GM23338 (cell line): ENCODE data around the gene ATN1.

Experiments used
- CREB1 ChIP-seq: fragments of 250-450 bp; sonication (Bioruptor Pico); IDR thresholded peaks from 2 replicates; pipeline ENCODE4 v1.5.0; 2020; ENCODE audit warnings: low read depth, mild to moderate bottlenecking, moderate library complexity
- EZH2 ChIP-seq: fragments of 200-600 bp; sonication (generic); IDR thresholded peaks from one replicate; pipeline ENCODE4 v1.8.0; 2017; ENCODE audit warnings: antibody characterized with exemption, mild to moderate bottlenecking, low read depth; ENCODE audit not compliant: unreplicated experiment
- EZH2phosphoT487 ChIP-seq: fragments of 200-600 bp; sonication (generic); IDR thresholded peaks from one replicate; pipeline ENCODE4 v1.8.1; 2018; ENCODE audit warnings: antibody characterized with exemption; ENCODE audit not compliant: unreplicated experiment
- JUNB ChIP-seq: IDR thresholded peaks from one replicate; pipeline ENCODE4 v1.6.1; 2016; ENCODE audit warnings: antibody characterized with exemption; ENCODE audit not compliant: unreplicated experiment
- NANOG ChIP-seq: IDR thresholded peaks from 2 replicates; pipeline ENCODE4 v1.6.1; 2016; ENCODE audit warnings: antibody characterized with exemption, borderline replicate concordance
- POLR2AphosphoS5 ChIP-seq: IDR thresholded peaks from 2 replicates; pipeline ENCODE4 v1.6.1; 2016; ENCODE audit warnings: antibody characterized with exemption, low read depth
- STAT1 ChIP-seq: IDR thresholded peaks from one replicate; pipeline ENCODE4 v1.6.1; 2016; ENCODE audit warnings: antibody characterized with exemption; ENCODE audit not compliant: unreplicated experiment
- ZNF114 ChIP-seq: fragments of 250-450 bp; sonication (Bioruptor Pico); IDR thresholded peaks from 2 replicates; pipeline ENCODE4 v1.5.0; 2020; ENCODE audit warnings: mild to moderate bottlenecking, moderate library complexity
- ZNF331 ChIP-seq: fragments of 250-450 bp; sonication (Bioruptor Pico); IDR thresholded peaks from 2 replicates; pipeline ENCODE4 v1.5.0; 2020; ENCODE audit warnings: low read depth, mild to moderate bottlenecking, moderate library complexity
- TF ChIP-seq, protein P1 (sequence below), 2 experiments: fragments of 200-600 bp in 1 of 2; sonication (generic) in 1 of 2; conservative IDR thresholded peaks; 2 replicates each; pipeline versions ENCODE4 v1.5.1 to v1.6.1; 2016 to 2017; ENCODE audit warnings: antibody characterized with exemption in 2 of 2, low read depth in 2 of 2, mild to moderate bottlenecking in 2 of 2, moderate library complexity in 1 of 2
- TF ChIP-seq, protein P2 (sequence below): IDR thresholded peaks from 2 replicates; pipeline ENCODE4 v1.6.1; 2016; ENCODE audit warnings: antibody characterized with exemption
- TF ChIP-seq, protein P3 (sequence below): fragments of 250-450 bp; sonication (Bioruptor Pico); IDR thresholded peaks from 2 replicates; pipeline ENCODE4 v1.5.0; 2020; ENCODE audit warnings: mild to moderate bottlenecking, moderate library complexity
- TF ChIP-seq, protein P4 (sequence below): IDR thresholded peaks from one replicate; pipeline ENCODE4 v1.6.1; 2018; ENCODE audit warnings: antibody characterized with exemption; ENCODE audit not compliant: unreplicated experiment

DNA sequence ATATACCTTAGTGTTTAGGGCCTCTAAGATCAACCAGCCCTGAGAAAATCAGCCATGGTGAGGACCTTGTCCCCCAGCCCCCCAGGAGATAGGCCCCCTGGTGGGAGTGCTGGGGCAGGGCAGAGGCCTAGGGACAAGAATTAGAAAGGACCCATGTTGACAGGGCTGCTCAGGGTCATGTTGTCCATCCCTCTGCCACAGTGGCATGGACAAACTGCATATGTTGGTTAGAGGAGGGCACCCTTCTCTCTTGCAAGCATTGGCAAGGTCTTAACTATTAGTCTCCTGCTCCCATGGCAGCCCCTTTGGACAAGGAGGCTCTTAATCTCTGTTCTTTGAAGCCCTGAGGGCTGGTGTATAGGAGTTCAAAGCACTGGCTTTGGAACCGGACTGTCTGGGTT lies 22.6 kb downstream of the ATN1 start:
- TF ChIP-seq EZH2phosphoT487 (no peak), EZH2 (no peak), ZNF331 (CRISPR knock-in tag) (no peak), POLR2AphosphoS5 (no peak), STAT1 (no peak), JUNB (no peak), CREB1 (no peak), NANOG (no peak), ZNF114 (CRISPR knock-in tag) (no peak)
- TF ChIP-seq, protein P1, sequence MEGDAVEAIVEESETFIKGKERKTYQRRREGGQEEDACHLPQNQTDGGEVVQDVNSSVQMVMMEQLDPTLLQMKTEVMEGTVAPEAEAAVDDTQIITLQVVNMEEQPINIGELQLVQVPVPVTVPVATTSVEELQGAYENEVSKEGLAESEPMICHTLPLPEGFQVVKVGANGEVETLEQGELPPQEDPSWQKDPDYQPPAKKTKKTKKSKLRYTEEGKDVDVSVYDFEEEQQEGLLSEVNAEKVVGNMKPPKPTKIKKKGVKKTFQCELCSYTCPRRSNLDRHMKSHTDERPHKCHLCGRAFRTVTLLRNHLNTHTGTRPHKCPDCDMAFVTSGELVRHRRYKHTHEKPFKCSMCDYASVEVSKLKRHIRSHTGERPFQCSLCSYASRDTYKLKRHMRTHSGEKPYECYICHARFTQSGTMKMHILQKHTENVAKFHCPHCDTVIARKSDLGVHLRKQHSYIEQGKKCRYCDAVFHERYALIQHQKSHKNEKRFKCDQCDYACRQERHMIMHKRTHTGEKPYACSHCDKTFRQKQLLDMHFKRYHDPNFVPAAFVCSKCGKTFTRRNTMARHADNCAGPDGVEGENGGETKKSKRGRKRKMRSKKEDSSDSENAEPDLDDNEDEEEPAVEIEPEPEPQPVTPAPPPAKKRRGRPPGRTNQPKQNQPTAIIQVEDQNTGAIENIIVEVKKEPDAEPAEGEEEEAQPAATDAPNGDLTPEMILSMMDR (conservative IDR thresholded peaks at IDR 0.05; ENCODE audit: low read depth in 2 of 2), result peak; percentile 16 to 25; a peak in 1 of 4 replicates
- TF ChIP-seq, protein P2, sequence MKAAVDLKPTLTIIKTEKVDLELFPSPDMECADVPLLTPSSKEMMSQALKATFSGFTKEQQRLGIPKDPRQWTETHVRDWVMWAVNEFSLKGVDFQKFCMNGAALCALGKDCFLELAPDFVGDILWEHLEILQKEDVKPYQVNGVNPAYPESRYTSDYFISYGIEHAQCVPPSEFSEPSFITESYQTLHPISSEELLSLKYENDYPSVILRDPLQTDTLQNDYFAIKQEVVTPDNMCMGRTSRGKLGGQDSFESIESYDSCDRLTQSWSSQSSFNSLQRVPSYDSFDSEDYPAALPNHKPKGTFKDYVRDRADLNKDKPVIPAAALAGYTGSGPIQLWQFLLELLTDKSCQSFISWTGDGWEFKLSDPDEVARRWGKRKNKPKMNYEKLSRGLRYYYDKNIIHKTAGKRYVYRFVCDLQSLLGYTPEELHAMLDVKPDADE, result no peak
- TF ChIP-seq, protein P3, sequence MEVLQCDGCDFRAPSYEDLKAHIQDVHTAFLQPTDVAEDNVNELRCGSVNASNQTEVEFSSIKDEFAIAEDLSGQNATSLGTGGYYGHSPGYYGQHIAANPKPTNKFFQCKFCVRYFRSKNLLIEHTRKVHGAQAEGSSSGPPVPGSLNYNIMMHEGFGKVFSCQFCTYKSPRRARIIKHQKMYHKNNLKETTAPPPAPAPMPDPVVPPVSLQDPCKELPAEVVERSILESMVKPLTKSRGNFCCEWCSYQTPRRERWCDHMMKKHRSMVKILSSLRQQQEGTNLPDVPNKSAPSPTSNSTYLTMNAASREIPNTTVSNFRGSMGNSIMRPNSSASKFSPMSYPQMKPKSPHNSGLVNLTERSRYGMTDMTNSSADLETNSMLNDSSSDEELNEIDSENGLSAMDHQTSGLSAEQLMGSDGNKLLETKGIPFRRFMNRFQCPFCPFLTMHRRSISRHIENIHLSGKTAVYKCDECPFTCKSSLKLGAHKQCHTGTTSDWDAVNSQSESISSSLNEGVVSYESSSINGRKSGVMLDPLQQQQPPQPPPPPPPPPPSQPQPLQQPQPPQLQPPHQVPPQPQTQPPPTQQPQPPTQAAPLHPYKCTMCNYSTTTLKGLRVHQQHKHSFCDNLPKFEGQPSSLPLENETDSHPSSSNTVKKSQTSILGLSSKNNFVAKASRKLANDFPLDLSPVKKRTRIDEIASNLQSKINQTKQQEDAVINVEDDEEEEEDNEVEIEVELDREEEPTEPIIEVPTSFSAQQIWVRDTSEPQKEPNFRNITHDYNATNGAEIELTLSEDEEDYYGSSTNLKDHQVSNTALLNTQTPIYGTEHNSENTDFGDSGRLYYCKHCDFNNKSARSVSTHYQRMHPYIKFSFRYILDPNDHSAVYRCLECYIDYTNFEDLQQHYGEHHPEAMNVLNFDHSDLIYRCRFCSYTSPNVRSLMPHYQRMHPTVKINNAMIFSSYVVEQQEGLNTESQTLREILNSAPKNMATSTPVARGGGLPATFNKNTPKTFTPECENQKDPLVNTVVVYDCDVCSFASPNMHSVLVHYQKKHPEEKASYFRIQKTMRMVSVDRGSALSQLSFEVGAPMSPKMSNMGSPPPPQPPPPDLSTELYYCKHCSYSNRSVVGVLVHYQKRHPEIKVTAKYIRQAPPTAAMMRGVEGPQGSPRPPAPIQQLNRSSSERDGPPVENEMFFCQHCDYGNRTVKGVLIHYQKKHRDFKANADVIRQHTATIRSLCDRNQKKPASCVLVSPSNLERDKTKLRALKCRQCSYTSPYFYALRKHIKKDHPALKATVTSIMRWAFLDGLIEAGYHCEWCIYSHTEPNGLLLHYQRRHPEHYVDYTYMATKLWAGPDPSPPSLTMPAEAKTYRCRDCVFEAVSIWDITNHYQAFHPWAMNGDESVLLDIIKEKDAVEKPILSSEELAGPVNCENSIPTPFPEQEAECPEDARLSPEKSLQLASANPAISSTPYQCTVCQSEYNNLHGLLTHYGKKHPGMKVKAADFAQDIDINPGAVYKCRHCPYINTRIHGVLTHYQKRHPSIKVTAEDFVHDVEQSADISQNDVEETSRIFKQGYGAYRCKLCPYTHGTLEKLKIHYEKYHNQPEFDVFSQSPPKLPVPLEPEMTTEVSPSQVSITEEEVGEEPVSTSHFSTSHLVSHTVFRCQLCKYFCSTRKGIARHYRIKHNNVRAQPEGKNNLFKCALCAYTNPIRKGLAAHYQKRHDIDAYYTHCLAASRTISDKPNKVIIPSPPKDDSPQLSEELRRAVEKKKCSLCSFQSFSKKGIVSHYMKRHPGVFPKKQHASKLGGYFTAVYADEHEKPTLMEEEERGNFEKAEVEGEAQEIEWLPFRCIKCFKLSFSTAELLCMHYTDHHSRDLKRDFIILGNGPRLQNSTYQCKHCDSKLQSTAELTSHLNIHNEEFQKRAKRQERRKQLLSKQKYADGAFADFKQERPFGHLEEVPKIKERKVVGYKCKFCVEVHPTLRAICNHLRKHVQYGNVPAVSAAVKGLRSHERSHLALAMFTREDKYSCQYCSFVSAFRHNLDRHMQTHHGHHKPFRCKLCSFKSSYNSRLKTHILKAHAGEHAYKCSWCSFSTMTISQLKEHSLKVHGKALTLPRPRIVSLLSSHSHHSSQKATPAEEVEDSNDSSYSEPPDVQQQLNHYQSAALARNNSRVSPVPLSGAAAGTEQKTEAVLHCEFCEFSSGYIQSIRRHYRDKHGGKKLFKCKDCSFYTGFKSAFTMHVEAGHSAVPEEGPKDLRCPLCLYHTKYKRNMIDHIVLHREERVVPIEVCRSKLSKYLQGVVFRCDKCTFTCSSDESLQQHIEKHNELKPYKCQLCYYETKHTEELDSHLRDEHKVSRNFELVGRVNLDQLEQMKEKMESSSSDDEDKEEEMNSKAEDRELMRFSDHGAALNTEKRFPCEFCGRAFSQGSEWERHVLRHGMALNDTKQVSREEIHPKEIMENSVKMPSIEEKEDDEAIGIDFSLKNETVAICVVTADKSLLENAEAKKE, result no peak
- TF ChIP-seq, protein P4, sequence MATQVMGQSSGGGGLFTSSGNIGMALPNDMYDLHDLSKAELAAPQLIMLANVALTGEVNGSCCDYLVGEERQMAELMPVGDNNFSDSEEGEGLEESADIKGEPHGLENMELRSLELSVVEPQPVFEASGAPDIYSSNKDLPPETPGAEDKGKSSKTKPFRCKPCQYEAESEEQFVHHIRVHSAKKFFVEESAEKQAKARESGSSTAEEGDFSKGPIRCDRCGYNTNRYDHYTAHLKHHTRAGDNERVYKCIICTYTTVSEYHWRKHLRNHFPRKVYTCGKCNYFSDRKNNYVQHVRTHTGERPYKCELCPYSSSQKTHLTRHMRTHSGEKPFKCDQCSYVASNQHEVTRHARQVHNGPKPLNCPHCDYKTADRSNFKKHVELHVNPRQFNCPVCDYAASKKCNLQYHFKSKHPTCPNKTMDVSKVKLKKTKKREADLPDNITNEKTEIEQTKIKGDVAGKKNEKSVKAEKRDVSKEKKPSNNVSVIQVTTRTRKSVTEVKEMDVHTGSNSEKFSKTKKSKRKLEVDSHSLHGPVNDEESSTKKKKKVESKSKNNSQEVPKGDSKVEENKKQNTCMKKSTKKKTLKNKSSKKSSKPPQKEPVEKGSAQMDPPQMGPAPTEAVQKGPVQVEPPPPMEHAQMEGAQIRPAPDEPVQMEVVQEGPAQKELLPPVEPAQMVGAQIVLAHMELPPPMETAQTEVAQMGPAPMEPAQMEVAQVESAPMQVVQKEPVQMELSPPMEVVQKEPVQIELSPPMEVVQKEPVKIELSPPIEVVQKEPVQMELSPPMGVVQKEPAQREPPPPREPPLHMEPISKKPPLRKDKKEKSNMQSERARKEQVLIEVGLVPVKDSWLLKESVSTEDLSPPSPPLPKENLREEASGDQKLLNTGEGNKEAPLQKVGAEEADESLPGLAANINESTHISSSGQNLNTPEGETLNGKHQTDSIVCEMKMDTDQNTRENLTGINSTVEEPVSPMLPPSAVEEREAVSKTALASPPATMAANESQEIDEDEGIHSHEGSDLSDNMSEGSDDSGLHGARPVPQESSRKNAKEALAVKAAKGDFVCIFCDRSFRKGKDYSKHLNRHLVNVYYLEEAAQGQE, result no peak
